ENCODE results near the gene PSRC1. TPM values are rescaled to one million over a fixed set of nuclear protein-coding genes. Genes with fewer than 3 reads are reported as not detected.

Gene PSRC1
- total and polyA plus RNA-seq, 12 donors: 0.52 to 13.2 (median 2.5) TPM

DNA sequence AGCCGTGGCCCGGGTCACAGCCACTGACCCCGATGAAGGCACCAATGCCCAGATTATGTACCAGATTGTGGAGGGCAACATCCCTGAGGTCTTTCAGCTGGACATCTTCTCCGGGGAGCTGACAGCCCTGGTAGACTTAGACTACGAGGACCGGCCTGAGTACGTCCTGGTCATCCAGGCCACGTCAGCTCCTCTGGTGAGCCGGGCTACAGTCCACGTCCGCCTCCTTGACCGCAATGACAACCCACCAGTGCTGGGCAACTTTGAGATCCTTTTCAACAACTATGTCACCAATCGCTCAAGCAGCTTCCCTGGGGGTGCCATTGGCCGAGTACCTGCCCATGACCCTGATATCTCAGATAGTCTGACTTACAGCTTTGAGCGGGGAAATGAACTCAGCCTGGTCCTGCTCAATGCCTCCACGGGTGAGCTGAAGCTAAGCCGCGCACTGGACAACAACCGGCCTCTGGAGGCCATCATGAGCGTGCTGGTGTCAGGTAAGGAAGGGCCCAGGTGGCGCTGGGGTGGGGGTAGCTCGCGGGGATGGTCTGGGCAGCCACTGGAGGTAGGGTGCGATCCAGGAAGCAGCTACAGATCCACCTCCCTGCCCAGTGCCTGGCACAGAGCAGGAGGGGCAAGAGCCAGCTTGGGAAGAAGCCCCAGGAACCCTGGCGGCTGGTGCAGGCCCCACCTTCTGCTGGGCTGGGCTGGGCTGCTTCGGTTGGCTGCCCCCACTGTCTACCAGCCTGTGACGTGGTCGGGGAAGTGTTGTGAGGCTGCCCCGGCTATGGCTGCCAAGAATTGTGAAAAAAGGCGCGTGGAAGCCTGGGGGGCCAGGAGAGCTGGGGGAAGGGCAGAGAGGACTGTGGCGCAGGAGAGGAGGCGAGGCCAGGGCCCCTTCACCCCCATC, 29.8 kb downstream of the PSRC1 start:
- H3K36me3 ChIP-seq (replicated peaks in 1 of 2): no peaks in the 10 kb centered on the region
- peaks cover 0 to 14% of the 10 kb centered on the region in 2 donors for H3K4me1 ChIP-seq (replicated peaks in 1 of 2)
- peak overlapping the region in 2 of 5 donors; percentile 60 to 65 for H3K27ac ChIP-seq
- no peaks in the 10 kb centered on the region for H3K9me3 ChIP-seq (replicated peaks in 1 of 3)
- intact Hi-C loops (cut with DNase I): no loop called here
- DNase-seq: peak in 1 of 7 donors; percentile 79
- TF ChIP-seq, protein P1, sequence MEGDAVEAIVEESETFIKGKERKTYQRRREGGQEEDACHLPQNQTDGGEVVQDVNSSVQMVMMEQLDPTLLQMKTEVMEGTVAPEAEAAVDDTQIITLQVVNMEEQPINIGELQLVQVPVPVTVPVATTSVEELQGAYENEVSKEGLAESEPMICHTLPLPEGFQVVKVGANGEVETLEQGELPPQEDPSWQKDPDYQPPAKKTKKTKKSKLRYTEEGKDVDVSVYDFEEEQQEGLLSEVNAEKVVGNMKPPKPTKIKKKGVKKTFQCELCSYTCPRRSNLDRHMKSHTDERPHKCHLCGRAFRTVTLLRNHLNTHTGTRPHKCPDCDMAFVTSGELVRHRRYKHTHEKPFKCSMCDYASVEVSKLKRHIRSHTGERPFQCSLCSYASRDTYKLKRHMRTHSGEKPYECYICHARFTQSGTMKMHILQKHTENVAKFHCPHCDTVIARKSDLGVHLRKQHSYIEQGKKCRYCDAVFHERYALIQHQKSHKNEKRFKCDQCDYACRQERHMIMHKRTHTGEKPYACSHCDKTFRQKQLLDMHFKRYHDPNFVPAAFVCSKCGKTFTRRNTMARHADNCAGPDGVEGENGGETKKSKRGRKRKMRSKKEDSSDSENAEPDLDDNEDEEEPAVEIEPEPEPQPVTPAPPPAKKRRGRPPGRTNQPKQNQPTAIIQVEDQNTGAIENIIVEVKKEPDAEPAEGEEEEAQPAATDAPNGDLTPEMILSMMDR (IDR thresholded peaks at IDR 0.05): no peak
- TF ChIP-seq POLR2A (IDR thresholded peaks at IDR 0.05): no peak
- H3K27me3 ChIP-seq: no peaks in the 10 kb centered on the region
- no peak overlapping the region for H3K4me3 ChIP-seq
- 83 to 89% (median 87%) methylated on average over 18 to 33 of the region's 33 CpGs for WGBS, 4 donors

DNA sequence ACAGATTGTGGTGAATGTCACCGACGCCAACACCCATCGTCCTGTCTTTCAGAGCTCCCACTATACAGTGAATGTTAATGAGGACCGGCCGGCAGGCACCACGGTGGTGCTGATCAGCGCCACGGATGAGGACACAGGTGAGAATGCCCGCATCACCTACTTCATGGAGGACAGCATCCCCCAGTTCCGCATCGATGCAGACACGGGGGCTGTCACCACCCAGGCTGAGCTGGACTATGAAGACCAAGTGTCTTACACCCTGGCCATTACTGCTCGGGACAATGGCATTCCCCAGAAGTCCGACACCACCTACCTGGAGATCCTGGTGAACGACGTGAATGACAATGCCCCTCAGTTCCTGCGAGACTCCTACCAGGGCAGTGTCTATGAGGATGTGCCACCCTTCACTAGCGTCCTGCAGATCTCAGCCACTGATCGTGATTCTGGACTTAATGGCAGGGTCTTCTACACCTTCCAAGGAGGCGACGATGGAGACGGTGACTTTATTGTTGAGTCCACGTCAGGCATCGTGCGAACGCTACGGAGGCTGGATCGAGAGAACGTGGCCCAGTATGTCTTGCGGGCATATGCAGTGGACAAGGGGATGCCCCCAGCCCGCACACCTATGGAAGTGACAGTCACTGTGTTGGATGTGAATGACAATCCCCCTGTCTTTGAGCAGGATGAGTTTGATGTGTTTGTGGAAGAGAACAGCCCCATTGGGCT, 30.6 kb downstream of the PSRC1 start:
- 95 to 99% (median 98%) methylated on average over 14 to 31 of the region's 31 CpGs for WGBS, 4 donors
- Histone ChIP-seq H3K27me3 (no peaks in the 10 kb centered on the region), H3K9me3 (replicated peaks in 1 of 3) (no peaks in the 10 kb centered on the region), H3K27ac (peak overlapping the region in 1 of 5 donors; percentile 60), H3K36me3 (replicated peaks in 1 of 2) (no peaks in the 10 kb centered on the region), H3K4me1 (replicated peaks in 1 of 2) (peaks cover 0 to 14% of the 10 kb centered on the region in 2 donors), H3K4me3 (no peak overlapping the region)
- DNase-seq: no peak
- intact Hi-C loops (cut with DNase I): no loop called here
- no peak for TF ChIP-seq POLR2A (IDR thresholded peaks at IDR 0.05)
- TF ChIP-seq, protein P1 (IDR thresholded peaks at IDR 0.05): no peak

DNA sequence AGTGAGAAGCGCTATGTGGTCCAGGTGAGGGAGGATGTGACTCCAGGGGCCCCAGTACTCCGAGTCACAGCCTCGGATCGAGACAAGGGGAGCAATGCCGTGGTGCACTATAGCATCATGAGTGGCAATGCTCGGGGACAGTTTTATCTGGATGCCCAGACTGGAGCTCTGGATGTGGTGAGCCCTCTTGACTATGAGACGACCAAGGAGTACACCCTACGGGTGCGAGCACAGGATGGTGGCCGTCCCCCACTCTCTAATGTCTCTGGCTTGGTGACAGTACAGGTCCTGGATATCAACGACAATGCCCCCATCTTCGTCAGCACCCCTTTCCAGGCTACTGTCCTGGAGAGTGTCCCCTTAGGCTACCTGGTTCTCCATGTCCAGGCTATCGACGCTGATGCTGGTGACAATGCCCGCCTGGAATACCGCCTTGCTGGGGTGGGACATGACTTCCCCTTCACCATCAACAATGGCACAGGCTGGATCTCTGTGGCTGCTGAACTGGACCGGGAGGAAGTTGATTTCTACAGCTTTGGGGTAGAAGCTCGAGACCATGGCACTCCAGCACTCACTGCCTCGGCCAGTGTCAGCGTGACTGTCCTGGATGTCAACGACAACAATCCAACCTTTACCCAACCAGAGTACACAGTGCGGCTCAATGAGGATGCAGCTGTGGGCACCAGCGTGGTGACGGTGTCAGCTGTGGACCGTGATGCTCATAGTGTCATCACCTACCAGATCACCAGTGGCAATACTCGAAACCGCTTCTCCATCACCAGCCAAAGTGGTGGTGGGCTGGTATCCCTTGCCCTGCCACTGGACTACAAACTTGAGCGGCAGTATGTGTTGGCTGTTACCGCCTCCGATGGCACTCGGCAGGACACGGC, 31.4 kb downstream of the PSRC1 start:
- 92 to 98% (median 95%) methylated on average over 16 to 32 of the region's 32 CpGs for WGBS, 4 donors
- Histone ChIP-seq H3K27me3 (no peaks in the 10 kb centered on the region), H3K4me1 (replicated peaks in 1 of 2) (peaks cover 0 to 14% of the 10 kb centered on the region in 2 donors), H3K27ac (no peak overlapping the region), H3K4me3 (no peak overlapping the region), H3K9me3 (replicated peaks in 1 of 3) (no peaks in the 10 kb centered on the region), H3K36me3 (replicated peaks in 1 of 2) (no peaks in the 10 kb centered on the region)
- peak in 1 of 7 donors; percentile 10 for DNase-seq
- TF ChIP-seq, protein P1 (IDR thresholded peaks at IDR 0.05): no peak
- TF ChIP-seq POLR2A (IDR thresholded peaks at IDR 0.05): no peak
- intact Hi-C loops (cut with DNase I): no loop called here
